H1 (cell line): ENCODE data around the gene PPP1R1C. TPM values are rescaled to one million over a fixed set of nuclear protein-coding genes. Genes with fewer than 3 reads are reported as not detected.

Experiments
- HDAC2 ChIP-seq, 2 experiments: fragments of 300-600 bp in 1 of 2; sonication (generic) in 1 of 2; IDR thresholded peaks; 2 replicates each; pipeline ENCODE4 v1.6.1; 2011 to 2012; ENCODE audit warnings: low read depth in 2 of 2, low read length in 2 of 2, mild to moderate bottlenecking in 2 of 2, moderate library complexity in 2 of 2, borderline replicate concordance in 1 of 2, inconsistent platforms in 1 of 2
- KDM1A ChIP-seq: fragments of 200-600, 300-600 bp; sonication (generic); IDR thresholded peaks from 2 replicates; pipeline ENCODE4 v1.7.1; 2016; ENCODE audit warnings: mild to moderate bottlenecking, low read length, borderline replicate concordance
- NRF1 ChIP-seq: IDR thresholded peaks from 2 replicates; pipeline ENCODE4 v1.6.1; 2011; ENCODE audit warnings: mild to moderate bottlenecking, low read depth, low read length, improper control_type of control experiment
- POLR2A ChIP-seq, 2 experiments: IDR thresholded peaks; 1 replicate in 1 of 2; 2 replicates in 1 of 2; pipeline ENCODE4 v1.6.1; 2011; ENCODE audit warnings: low read depth in 2 of 2, low read length in 2 of 2, mild to moderate bottlenecking in 2 of 2; ENCODE audit errors: control extremely low read depth in 1 of 2
- RFX5 ChIP-seq: IDR thresholded peaks from 2 replicates; pipeline ENCODE4 v1.6.1; 2011; ENCODE audit warnings: low read depth, low read length, improper control_type of control experiment, borderline replicate concordance
- polyA plus RNA-seq, 7 experiments: library from polyadenylated mRNA; depleted of rRNA in 3 of 7; stranded (reverse) in 5 of 7; unstranded in 2 of 7; fragments of >200 nt in 5 of 7; fragments of 200-250 nt in 2 of 7; gene quantifications; 1 replicate in 5 of 7; 2 replicates in 1 of 7; 4 replicates in 1 of 7; pipeline versions ENCODE4 v1.2.1 to v1.2.3, GENCODE V29; 2011 to 2013; ENCODE audit warnings: missing spikeins in 2 of 7, mixed read lengths in 2 of 7
- total RNA-seq: library from RNA; stranded (reverse); fragmentation: NEBNext Ultra II Directional; extraction: Animal tissue kit (Norgen Biotek cat#: 25700); gene quantifications from 2 replicates; pipeline ENCODE4 v1.2.1, GENCODE V29; 2021
- TF ChIP-seq, protein P1 (sequence below): fragments of 300-600 bp; sonication (generic); IDR thresholded peaks from 2 replicates; pipeline ENCODE4 v1.7.1; 2012; ENCODE audit warnings: low read length, moderate library complexity, mild to moderate bottlenecking, inconsistent platforms; ENCODE audit not compliant: insufficient replicate concordance

Gene PPP1R1C
- total and polyA plus RNA-seq, 2 of the 8 experiments (the other 6 are each of a cell fraction or from before 2014, with no cell fraction given), result 1.3 to 5.3 TPM

DNA sequence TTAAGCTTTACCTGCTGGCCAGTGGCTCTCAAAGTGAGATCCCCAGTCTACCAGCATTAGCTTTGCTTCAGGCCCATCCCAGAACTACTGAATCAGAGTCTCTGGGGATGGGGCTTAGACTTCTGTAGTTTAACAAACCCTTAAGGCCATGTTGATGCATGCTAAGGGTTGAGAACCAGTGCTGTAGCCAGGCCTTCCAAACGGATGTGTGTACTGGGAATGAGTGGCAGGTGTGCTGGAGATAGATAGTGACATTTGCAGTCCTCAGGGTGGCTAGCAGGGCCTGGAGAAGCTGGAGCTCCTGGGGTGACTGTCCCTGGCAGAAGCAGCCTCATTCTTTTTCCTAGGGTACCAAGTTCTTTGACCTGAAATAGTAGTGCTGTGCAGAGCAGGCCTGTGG is 148.5 kb downstream of the PPP1R1C start (continued):
- TF ChIP-seq, protein P1, sequence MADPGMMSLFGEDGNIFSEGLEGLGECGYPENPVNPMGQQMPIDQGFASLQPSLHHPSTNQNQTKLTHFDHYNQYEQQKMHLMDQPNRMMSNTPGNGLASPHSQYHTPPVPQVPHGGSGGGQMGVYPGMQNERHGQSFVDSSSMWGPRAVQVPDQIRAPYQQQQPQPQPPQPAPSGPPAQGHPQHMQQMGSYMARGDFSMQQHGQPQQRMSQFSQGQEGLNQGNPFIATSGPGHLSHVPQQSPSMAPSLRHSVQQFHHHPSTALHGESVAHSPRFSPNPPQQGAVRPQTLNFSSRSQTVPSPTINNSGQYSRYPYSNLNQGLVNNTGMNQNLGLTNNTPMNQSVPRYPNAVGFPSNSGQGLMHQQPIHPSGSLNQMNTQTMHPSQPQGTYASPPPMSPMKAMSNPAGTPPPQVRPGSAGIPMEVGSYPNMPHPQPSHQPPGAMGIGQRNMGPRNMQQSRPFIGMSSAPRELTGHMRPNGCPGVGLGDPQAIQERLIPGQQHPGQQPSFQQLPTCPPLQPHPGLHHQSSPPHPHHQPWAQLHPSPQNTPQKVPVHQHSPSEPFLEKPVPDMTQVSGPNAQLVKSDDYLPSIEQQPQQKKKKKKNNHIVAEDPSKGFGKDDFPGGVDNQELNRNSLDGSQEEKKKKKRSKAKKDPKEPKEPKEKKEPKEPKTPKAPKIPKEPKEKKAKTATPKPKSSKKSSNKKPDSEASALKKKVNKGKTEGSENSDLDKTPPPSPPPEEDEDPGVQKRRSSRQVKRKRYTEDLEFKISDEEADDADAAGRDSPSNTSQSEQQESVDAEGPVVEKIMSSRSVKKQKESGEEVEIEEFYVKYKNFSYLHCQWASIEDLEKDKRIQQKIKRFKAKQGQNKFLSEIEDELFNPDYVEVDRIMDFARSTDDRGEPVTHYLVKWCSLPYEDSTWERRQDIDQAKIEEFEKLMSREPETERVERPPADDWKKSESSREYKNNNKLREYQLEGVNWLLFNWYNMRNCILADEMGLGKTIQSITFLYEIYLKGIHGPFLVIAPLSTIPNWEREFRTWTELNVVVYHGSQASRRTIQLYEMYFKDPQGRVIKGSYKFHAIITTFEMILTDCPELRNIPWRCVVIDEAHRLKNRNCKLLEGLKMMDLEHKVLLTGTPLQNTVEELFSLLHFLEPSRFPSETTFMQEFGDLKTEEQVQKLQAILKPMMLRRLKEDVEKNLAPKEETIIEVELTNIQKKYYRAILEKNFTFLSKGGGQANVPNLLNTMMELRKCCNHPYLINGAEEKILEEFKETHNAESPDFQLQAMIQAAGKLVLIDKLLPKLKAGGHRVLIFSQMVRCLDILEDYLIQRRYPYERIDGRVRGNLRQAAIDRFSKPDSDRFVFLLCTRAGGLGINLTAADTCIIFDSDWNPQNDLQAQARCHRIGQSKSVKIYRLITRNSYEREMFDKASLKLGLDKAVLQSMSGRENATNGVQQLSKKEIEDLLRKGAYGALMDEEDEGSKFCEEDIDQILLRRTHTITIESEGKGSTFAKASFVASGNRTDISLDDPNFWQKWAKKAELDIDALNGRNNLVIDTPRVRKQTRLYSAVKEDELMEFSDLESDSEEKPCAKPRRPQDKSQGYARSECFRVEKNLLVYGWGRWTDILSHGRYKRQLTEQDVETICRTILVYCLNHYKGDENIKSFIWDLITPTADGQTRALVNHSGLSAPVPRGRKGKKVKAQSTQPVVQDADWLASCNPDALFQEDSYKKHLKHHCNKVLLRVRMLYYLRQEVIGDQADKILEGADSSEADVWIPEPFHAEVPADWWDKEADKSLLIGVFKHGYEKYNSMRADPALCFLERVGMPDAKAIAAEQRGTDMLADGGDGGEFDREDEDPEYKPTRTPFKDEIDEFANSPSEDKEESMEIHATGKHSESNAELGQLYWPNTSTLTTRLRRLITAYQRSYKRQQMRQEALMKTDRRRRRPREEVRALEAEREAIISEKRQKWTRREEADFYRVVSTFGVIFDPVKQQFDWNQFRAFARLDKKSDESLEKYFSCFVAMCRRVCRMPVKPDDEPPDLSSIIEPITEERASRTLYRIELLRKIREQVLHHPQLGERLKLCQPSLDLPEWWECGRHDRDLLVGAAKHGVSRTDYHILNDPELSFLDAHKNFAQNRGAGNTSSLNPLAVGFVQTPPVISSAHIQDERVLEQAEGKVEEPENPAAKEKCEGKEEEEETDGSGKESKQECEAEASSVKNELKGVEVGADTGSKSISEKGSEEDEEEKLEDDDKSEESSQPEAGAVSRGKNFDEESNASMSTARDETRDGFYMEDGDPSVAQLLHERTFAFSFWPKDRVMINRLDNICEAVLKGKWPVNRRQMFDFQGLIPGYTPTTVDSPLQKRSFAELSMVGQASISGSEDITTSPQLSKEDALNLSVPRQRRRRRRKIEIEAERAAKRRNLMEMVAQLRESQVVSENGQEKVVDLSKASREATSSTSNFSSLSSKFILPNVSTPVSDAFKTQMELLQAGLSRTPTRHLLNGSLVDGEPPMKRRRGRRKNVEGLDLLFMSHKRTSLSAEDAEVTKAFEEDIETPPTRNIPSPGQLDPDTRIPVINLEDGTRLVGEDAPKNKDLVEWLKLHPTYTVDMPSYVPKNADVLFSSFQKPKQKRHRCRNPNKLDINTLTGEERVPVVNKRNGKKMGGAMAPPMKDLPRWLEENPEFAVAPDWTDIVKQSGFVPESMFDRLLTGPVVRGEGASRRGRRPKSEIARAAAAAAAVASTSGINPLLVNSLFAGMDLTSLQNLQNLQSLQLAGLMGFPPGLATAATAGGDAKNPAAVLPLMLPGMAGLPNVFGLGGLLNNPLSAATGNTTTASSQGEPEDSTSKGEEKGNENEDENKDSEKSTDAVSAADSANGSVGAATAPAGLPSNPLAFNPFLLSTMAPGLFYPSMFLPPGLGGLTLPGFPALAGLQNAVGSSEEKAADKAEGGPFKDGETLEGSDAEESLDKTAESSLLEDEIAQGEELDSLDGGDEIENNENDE, result no peak
- TF ChIP-seq RFX5, result no peak
- no peak for TF ChIP-seq KDM1A
- no peak for TF ChIP-seq NRF1
- TF ChIP-seq POLR2A (IDR thresholded peaks at IDR 0.05; ENCODE audit: control extremely low read depth in 1 of 2, low read depth in 2 of 2, low read length in 2 of 2), result no peak
- no peak for TF ChIP-seq HDAC2 (IDR thresholded peaks at IDR 0.05; ENCODE audit: borderline replicate concordance in 1 of 2, low read depth in 2 of 2, low read length in 2 of 2)
